Measurements from ENCODE around the gene ATP5F1E.

DNA sequence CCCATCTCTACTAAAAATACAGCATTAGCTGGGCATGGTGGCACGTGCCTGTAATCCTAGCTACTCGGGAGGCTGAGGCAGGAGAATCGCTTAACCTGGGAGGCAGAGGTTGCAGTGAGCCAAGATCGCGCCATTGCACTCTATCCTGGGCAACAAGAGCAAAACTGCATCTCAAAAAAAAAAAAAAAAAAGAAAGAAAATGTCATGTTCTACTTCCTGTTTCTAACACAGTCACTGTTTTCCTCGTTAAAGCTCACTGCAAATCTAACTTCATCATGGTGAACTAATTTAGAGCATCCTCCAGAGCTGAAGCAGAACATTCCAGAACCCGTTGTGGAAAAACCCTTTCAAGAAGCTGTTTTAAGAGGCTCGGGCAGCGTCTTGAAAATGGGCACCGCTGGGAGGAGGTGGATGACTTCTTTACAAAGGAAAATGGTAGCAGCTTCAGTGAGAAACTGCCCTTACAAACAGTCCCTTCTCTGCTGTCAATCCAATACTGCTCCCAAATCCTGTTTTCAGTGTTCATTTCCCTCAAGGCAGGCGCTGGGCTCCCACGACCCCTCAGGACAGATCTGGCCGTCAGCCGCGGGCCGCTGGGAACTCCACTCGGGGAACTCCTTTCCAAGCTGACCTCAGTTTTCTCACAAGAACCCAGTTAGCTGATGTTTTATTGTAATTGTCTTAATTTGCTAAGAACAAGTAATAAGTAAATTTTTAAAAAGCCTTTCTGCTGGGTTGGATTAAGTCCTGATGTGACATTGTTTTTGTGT lies 37.6 kb downstream of the ATP5F1E start:
- TF ChIP-seq, protein P1, sequence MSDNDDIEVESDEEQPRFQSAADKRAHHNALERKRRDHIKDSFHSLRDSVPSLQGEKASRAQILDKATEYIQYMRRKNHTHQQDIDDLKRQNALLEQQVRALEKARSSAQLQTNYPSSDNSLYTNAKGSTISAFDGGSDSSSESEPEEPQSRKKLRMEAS (CRISPR knock-in tag; IDR thresholded peaks at IDR 0.05), result no peak
- TF ChIP-seq RELA (CRISPR knock-in tag; IDR thresholded peaks at IDR 0.05; ENCODE audit: borderline replicate concordance), result no peak
- TF ChIP-seq, protein P2, sequence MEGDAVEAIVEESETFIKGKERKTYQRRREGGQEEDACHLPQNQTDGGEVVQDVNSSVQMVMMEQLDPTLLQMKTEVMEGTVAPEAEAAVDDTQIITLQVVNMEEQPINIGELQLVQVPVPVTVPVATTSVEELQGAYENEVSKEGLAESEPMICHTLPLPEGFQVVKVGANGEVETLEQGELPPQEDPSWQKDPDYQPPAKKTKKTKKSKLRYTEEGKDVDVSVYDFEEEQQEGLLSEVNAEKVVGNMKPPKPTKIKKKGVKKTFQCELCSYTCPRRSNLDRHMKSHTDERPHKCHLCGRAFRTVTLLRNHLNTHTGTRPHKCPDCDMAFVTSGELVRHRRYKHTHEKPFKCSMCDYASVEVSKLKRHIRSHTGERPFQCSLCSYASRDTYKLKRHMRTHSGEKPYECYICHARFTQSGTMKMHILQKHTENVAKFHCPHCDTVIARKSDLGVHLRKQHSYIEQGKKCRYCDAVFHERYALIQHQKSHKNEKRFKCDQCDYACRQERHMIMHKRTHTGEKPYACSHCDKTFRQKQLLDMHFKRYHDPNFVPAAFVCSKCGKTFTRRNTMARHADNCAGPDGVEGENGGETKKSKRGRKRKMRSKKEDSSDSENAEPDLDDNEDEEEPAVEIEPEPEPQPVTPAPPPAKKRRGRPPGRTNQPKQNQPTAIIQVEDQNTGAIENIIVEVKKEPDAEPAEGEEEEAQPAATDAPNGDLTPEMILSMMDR (IDR thresholded peaks at IDR 0.05), result no peak
- TF ChIP-seq CBFB (CRISPR knock-in tag; IDR thresholded peaks at IDR 0.05; ENCODE audit: low read depth), result no peak
- TF ChIP-seq OVOL2 (CRISPR knock-in tag; IDR thresholded peaks at IDR 0.05; ENCODE audit: borderline replicate concordance), result no peak
- no peak for TF ChIP-seq SP1 (CRISPR knock-in tag; conservative IDR thresholded peaks at IDR 0.05)
- TF ChIP-seq, protein P3, sequence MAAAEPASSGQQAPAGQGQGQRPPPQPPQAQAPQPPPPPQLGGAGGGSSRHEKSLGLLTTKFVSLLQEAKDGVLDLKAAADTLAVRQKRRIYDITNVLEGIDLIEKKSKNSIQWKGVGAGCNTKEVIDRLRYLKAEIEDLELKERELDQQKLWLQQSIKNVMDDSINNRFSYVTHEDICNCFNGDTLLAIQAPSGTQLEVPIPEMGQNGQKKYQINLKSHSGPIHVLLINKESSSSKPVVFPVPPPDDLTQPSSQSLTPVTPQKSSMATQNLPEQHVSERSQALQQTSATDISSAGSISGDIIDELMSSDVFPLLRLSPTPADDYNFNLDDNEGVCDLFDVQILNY (CRISPR knock-in tag; IDR thresholded peaks at IDR 0.05), result no peak
